Measurements from ENCODE around the gene GCC2.
"Not testable (repeated sequence)": the region's sequence is repeated elsewhere in the genome, so short reads cannot be mapped to it uniquely, and the experiment has no call there.

The GCC2 gene

DNA sequence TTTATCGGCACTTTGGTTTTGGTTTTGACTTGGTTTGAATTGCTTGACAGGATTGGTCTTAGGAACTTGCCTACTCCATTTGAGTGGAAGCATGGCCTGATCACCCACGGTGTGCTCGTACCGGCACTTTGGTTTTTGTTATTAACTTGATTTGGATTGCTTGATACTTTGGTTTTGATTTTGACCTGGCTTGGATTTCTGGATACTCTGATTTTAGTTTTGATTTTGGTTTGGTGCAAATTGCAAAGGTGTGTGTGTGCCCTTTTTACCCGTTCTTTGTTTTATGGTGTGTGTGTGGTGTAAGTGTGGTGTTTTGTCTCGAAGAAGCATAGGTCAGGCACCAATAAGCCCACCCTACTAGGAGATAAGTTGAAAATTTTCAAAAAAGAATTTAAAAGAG is 75.7 kb downstream of the GCC2 start:
- not testable (repeated sequence) for DNase-seq (ENCODE audit: low read depth in 2 of 2)

DNA sequence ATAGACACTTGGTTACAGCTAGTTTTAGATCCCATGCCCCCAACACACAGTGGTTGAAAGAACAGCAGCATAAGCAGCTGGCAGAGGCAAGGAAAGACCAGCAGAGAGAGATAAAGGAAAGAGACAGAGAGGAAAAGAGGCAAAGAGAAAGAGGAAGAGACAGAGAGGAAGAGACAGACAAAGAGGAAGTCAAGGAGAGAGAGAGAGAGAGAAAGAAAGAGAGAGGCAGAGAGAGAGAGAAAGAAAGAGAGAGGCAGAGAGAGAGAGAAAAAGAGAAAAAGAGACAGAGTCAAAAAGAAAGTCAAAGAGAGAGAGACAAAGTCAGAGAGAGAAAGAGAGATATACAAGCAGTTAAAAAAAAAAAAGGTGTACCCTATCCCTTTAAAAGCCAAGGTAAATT is 76.3 kb downstream of the GCC2 start:
- DNase-seq (ENCODE audit: low read depth in 2 of 2): not testable (repeated sequence)

DNA sequence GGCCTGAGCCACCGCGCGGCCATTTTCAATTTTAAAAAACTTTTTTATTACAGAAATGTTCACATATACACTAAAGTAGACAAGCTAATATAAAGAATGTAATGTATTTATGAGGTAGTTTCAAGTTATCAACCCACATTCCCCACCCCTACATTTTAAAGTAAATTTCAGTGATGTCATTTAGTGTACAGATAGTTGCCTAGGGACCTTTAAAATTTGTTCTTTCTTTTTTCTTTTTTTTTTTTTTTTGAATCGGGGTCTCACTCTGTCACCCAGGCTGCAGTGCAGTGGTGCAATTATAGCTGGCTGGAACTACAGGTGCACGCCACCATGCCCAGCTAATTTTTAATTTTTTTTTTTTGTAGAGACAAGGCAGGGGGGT is 82.7 kb downstream of the GCC2 start:
- no peak for DNase-seq (ENCODE audit: low read depth in 2 of 2)

DNA sequence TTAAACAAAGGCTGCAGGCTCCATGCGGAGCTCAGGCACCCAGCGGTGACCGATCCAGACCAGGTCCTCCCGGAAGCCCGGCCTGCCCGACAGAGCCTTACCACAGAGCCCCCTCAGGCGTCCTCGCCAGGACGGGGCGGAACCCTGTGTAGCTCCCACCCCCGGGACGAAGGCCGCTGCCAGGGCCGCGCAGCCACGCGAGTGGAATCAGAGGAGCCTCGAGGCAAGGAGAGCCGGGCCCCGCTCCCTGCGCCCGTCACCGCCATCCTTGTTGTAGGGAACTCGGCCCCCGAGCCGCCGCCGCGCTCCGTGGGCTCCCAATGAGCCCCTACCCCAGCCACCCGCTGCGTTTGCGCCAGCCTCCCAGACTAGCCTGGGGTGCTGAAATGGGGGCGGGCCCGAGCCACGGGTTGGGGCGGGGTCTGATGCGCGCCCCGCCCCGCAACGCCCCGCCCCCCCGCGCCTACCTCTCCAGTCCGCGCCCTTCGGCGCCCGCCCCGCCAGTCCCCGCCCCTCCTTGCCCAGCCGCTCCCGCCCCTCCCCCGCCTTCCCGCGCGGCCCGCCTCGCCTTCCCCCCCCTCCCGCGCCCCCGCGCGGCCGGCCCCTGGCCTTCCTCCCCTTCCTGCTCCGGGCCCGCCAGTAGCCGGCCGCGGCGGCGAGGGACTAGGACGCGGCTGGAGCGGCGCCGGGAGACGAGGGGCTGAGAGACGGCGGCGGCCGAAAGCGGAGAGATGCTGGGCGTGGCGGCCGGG is 85.0 kb downstream of the GCC2 start, which contains the start of gene LIMS1:
Gene LIMS1, plus strand, starts transcription at position 639 of the 752 bp plus-strand sequence. Its CDS starts 93 bp downstream, at position 732.
- DNase-seq (ENCODE audit: low read depth in 2 of 2): peak; percentile 73 to 83

DNA sequence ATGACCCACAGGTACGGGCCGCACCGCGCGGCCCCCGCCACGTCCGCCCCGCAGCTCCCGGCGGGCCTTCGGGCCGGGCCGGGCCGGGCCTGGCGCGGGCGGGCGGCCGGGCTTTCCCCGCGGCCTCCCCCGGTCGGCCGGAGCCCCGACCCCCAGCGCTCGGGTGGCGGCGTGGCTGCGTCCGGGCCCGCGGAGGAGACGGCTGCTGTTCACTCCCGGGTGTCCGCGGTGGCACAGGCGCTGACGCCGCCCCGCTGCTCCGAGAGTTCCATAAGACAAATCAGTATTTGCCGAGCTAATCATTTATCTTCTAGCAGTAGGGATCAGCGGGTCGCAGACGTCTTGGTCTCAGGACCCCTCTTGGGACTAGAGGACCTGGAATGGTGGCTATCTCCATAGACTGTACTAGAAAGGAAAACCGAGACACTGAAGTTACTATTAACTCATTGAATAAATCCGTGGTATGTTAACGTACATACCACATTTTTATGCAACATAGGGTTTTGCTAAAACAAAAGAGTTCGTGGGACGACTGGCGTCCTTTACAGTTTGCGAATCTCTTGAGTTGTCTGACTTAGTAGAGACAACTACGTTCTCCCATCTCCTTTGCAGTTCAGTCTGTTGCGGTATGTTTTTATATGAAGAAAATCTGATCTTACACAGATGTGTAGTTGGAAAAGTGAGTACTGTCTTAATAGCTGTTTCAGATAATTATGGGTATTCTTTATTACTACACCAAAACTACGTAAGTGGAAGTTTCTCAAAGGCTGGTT is 85.8 kb downstream of the GCC2 start:
- DNase-seq (ENCODE audit: low read depth in 2 of 2): peak in 1 of 2 donors; percentile 12

DNA sequence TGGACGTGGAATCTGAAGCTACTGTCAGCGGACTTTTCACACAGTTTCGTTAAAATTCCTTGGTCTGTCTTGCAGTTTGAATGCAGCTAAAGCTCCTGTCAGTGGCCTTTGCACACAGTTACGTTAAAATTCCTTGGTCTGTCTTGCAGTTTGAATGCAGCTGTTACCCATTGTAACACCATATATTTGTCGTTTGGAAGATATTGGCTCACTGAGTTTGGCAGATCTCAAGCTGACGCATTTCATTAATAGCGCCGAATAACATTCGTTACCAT is 86.3 kb downstream of the GCC2 start:
- DNase-seq (ENCODE audit: low read depth in 2 of 2): no peak

DNA sequence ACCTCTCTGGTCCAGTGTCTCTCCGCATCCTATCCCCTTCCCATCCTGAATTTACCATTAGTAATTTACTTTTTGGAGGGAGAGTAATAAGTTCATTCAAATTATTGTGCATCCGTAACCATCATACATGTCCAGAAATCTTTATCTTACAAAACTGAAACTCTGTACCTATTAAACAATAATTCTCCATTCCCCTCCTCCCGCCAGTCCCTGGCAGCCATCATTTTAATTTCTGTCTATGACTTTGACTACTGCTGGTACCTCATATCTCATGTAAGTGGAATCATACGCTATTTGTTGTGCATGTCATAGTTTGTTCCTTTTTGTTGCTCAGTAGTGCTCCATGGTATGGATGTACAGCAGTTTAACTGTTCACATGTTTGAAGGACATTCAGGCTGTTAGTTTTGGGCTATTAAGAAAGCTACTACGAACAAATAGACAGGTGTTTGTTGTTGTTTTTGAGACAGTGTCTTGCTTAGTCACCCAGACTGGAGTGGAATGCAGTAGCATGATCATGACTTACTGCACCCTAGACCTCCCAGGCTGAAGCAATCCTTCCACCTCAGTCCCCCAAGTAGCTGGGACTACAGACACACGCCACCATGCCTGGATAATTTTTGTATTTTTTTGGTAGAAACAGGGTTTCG is 87.3 kb downstream of the GCC2 start:
- no peak for DNase-seq (ENCODE audit: low read depth in 2 of 2)

DNA sequence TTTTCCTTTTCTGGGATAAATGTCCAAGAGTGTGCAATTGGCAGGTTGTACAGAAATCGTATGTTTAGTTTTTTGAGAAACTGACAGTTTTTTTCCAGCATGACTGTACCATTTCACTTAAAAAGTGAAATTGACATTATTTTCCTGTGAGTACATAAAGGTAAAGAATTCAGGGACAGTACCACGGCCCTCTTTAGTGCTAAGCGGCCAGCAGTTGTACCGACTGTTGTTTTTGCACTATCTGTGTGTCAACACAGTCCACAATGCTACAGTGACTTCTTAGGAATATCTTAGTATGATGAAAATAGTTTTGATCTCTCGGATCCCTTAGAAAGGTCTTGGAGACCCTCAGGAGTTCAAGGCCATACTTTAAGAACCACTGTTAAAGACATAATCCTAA is 87.9 kb downstream of the GCC2 start:
- no peak for DNase-seq (ENCODE audit: low read depth in 2 of 2)

DNA sequence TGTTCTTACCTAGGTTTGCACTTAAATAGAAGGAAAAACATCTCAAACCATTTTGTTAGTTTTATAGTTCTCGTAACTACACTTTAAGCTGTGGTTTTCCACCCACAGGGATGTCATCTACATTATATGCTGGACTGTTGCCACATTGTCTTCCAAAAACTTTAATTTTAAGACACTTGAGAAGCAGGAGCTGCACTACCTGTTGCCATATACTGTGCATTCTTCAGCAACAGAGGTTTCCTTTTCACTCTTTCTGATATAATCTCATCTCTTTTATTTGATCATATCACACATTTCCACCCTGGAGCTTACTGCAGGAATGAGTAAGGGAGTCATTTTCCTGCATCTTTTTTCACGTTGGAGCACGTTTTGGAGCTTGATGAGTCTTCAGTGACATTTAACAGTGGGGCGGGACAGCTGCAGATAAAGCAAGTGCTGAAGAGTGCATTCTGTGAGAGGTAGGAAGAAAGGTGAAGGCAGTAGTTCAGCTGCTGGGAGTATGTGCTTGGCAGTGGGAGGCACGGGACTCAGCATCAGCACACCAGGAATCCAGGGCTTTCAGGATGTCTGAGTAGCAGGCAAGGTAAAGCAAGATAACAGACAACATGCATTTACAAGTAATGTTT is 89.1 kb downstream of the GCC2 start:
- no peak for DNase-seq (ENCODE audit: low read depth in 2 of 2)

DNA sequence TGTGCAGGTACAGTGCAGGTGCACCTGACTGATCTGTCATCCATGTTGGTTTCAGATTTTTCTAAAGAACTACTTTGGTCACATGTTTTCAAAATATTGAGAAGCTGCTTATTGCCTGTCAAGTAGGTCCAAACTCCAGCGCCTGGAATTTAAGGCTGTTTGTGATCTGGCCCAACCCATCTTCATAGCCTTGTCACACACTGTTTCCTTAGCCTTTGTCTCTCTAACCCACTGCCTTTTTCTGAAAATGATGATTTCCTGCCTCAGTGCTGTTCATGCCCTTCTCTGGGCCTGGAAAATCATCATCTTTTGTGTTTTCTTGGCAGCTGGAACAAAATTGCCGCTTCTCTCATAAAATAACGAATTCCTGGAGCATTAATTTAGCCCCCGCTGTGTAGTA is 92.4 kb downstream of the GCC2 start:
- DNase-seq (ENCODE audit: low read depth in 2 of 2): no peak

DNA sequence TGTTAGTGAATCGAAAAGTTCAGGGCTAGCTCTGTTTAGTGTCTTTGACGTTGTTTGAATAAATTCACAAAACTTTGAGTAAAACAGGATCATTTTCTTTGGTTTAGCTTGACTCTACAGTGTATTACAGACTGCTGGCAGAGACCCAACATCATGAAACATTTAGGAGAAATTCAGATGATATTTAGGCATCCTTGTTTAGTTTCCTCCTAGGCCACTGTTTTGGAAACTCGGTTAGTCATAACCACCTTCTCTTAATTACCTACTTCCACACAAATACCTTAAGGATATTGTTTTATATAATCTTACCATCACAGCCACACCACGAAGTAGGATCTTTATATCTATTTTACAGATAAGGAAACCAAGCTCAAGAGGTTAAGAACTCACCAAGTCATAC is 93.1 kb downstream of the GCC2 start:
- no peak for DNase-seq (ENCODE audit: low read depth in 2 of 2)

DNA sequence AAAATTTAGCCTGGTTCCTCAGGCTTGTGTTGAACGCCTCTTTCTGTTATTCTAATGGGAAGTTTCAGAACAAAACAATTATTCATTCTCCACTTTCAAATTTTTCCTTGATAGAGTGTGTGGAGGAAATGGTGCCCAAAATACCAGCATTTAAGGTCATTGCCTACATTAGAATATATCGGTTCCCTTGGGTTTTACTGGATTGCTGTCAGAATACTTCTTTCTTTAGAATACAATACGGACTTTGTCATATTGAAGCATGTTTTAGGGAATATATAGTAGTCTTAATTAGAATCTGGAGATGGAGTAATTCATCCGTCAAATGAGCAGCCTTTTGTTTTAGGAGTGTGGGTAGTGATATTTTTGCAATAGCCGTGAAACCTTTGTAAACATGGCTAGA is 98.6 kb downstream of the GCC2 start:
- no peak for DNase-seq (ENCODE audit: low read depth in 2 of 2)

DNA sequence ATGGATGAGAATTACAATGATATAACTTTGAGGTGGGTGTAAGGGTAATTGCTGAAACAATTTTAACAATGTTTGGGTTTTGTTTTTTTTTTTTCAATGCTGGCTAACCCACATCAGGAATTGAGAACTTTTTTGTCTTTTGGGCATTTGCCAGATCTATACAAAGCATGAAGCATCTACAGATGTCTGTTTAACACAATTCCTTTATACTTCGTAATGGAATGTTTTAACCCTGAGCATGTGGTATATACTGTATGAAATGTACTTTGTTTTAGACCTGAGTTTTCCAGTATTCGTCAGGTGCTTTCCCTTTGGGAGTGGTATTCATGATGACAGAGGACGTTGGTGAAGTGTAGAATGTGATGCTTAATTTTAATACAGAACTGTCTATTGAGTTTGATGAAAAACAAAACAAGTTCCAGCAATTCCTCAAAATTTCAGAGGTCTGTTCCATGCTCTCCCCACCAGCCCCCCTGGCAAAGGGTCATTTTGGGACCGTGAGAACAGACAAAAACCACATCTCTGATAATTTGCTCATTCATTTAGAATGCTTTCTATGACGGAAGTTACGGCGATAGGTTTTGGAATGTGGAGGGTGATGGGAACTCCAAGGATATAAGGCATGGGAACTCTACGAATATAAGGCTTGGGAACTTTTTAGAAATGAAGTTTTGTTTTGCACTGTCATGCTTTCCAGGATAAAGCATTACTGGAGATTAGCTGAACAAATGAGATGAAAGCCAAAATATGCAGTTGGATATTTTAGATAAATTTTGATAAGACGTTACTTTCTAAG is 99.4 kb downstream of the GCC2 start:
- no peak for DNase-seq (ENCODE audit: low read depth in 2 of 2)

DNA sequence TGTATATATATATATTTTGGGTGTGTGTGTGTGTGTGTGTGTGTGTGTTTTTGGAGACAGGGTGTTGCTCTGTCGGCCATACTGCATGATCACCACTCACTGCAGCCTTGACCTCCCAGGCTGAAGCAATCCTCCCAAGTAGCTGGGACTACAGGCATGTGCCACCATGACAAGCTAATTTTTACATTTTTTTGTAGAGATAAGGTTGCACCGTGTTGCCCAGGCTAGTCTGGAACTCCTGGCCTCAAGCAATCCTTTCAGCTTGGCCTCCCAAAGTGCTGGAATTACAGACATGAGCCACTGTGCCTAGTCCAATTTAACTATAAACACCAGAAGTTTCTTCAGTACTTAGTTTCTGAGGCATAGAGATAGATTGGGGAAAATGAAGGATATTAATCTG is 103.6 kb downstream of the GCC2 start:
- DNase-seq (ENCODE audit: low read depth in 2 of 2): no peak

DNA sequence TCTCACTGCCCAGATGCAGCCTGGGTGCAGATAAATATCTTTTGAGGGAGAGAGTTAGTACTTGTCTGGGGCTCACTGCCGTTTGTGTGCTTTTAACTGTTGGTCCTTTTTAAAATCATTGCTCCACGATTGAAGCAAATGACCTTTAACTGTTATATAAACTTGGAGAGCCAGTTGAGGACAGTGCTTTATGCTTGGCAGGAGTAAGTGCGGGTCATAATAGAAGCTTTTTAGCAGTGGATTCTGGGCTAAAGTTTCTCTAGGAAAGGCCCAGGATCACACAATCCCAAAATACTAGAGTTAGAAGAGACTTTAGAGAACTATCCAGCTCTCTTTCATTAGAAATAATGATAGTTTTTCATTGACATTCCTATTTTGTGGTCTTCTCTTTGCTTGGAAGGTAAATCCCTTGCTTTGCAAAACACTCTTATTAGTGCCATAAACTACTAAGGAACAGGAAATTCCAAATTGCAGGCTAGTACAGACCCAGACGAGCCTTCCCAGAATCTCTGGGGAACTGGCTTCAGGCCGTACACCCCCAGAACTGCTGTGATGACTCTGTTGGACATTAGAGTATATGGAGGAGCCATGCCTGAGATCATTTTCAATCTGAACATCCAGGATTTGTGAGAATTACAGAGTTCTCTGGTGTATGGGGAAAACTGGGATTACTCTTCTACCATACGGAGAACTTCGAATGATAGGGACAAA is 104.4 kb downstream of the GCC2 start:
- no peak for DNase-seq (ENCODE audit: low read depth in 2 of 2)

DNA sequence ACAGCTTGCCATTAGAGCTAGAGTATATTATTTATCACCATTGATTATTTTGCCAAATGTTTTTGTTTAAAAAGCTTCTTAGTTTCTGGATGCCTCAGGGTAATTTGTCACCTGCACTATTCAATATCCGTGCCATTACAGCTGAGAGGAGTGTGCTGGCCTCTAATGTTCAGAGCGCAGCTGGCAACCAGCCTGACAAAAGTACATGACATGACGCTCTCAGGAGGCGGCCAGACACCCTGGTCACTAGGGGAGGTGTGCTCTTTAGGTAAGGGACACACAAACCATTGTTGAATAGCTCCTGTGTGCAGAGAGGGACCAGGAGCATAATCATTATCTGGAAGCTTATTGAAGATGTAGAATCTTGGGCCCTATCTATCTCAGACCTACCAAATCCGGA is 105.5 kb downstream of the GCC2 start:
- no peak for DNase-seq (ENCODE audit: low read depth in 2 of 2)

DNA sequence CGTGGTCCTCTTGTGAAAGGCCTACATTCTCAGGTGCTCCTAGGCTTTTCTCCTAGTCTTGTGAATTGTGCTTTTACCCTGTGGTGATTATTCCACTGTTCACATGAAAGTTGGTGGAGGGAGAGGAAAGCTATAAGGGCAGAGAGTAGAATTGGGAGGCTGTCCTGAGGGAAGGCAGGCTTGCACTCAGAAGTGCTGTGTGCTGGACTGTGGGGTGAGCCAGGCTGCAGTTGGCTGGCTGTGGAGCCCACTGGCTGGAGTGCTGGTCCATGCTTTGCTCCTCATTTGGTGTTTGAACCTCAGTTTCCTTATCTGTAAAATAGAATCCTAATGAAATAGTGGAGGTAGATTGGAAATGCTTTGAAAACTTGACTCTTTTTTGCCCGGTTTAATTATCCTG is 106.6 kb downstream of the GCC2 start:
- DNase-seq (ENCODE audit: low read depth in 2 of 2): no peak

DNA sequence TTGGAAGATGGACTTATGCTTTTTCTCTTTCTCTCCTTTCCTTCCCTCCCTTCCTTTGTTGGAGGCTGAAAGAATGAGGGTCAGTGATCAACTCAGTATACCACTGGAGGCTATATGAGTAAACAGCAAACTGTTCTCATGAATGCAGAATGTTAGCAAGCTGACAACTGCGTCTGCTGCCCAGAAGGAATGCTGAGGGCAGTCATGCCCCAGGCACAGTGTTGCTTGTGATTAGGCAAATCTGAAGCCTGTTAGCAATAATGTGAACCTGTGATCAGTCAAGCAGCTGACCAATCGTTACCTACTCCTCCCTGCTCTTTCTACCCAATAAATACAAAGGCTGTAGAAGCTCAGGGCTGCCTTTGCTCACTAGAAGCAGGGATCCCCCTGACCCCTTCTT is 107.6 kb downstream of the GCC2 start:
- not testable (repeated sequence) for DNase-seq (ENCODE audit: low read depth in 2 of 2)
